ENCODE measurements around the gene POPDC2. TPM values are rescaled to one million over a fixed set of nuclear protein-coding genes. Genes with fewer than 3 reads are reported as not detected.

POPDC2 gene
- total RNA-seq, 4 donors from 2014 or later: 67.9 to 92.6 (median 79.3) TPM

GRCh38 chr3:119602676-119603075, 57.7 kb downstream of the POPDC2 start:
- WGBS: 63% methylated on average over 1 of the region's 1 CpG
- TF ChIP-seq CTCF (IDR thresholded peaks at IDR 0.05): no peak
- TF ChIP-seq POLR2A (IDR thresholded peaks at IDR 0.05; ENCODE audit: low read depth): no peak
- no peak for TF ChIP-seq POLR2AphosphoS5 (IDR thresholded peaks at IDR 0.05)
- TF ChIP-seq EP300 (IDR thresholded peaks at IDR 0.05): no peak
- Histone ChIP-seq H3K27ac (replicated peaks in 1 of 4) (no peak overlapping the region), H3K27me3 (no peaks in the 10 kb centered on the region), H3K4me3 (no peak overlapping the region), H3K4me1 (peaks cover 0 to 28% (median 0%) of the 10 kb centered on the region in 4 donors), H3K36me3 (no peaks in the 10 kb centered on the region), H3K9me3 (no peaks in the 10 kb centered on the region)
- intact Hi-C loops (cut with DNase I): no loop called here
- DNase-seq (ENCODE audit: extremely low spot score): no peak

DNA sequence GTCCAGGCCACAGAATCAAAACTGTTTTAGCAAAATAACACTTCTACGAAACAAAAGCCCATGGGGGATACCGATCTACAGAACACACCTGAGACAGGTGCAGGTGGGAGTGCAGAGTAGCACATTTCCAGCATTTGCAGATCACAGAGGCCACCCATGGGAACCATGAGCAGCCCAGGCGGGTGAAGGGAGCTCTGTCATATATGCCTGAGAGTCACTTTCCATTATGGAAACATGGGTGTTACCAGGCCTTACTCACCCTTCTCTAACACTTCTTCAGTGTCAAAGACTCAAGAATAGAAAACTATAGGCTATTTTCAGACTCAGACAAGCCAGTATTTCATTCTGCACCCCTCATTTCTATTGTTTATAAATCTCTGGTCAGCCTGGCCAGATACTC, 59.2 kb downstream of the POPDC2 start:
- Histone ChIP-seq H3K27ac (replicated peaks in 1 of 4) (no peak overlapping the region), H3K4me1 (peaks cover under 1 to 39% (median 3%) of the 10 kb centered on the region in 4 donors), H3K36me3 (no peaks in the 10 kb centered on the region), H3K27me3 (no peaks in the 10 kb centered on the region), H3K9me3 (no peaks in the 10 kb centered on the region), H3K4me3 (no peak overlapping the region)
- 88% methylated on average over 3 of the region's 3 CpGs for WGBS
- DNase-seq (ENCODE audit: extremely low spot score): no peak
- TF ChIP-seq CTCF (IDR thresholded peaks at IDR 0.05): no peak
- TF ChIP-seq POLR2AphosphoS5 (IDR thresholded peaks at IDR 0.05): no peak
- TF ChIP-seq EP300 (IDR thresholded peaks at IDR 0.05): no peak
- TF ChIP-seq POLR2A (IDR thresholded peaks at IDR 0.05; ENCODE audit: low read depth): no peak
- intact Hi-C loops (cut with DNase I): no loop called here

DNA sequence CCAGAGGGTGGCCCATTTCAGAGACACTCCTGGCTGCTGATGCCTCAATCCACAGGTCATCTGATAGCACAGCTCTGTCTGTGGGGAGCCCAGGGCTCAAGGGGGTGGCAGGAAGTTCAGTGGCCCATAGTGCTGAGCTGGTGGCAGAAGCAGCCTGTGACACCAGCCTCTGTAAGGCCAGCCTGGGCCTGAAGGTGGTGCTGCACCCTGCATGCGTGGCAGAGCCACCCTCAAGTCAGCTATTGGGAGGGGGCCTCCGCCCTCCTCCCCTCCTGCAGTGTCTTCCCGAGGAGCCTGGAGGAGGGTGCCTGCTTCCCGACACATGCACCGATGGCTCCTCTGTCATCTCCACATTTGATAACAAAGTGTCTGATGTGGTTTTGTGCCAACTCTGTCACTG, 59.7 kb downstream of the POPDC2 start:
- Histone ChIP-seq H3K4me3 (no peak overlapping the region), H3K9me3 (no peaks in the 10 kb centered on the region), H3K36me3 (no peaks in the 10 kb centered on the region), H3K27me3 (no peaks in the 10 kb centered on the region), H3K27ac (replicated peaks in 1 of 4) (no peak overlapping the region), H3K4me1 (peaks cover 5 to 43% (median 7%) of the 10 kb centered on the region in 4 donors)
- intact Hi-C loops (cut with DNase I): no loop called here
- peak in 2 of 3 experiments; percentile 17 to 22 for TF ChIP-seq CTCF (IDR thresholded peaks at IDR 0.05)
- TF ChIP-seq EP300 (IDR thresholded peaks at IDR 0.05): no peak
- no peak for DNase-seq (ENCODE audit: extremely low spot score)
- WGBS: 67% methylated on average over 5 of the region's 5 CpGs

GRCh38 chr3:119599558-119600174, 60.7 kb downstream of the POPDC2 start:
- H3K4me1 ChIP-seq: peaks cover 7 to 47% (median 11%) of the 10 kb centered on the region in 4 donors
- WGBS: 87% methylated on average over 6 of the region's 6 CpGs
- no peaks in the 10 kb centered on the region for H3K9me3 ChIP-seq
- H3K4me3 ChIP-seq: no peak overlapping the region
- no peak for TF ChIP-seq CTCF (IDR thresholded peaks at IDR 0.05)
- TF ChIP-seq POLR2A (IDR thresholded peaks at IDR 0.05; ENCODE audit: low read depth): no peak
- TF ChIP-seq POLR2AphosphoS5 (IDR thresholded peaks at IDR 0.05): no peak
- no peak for TF ChIP-seq EP300 (IDR thresholded peaks at IDR 0.05)
- H3K27ac ChIP-seq (replicated peaks in 1 of 4): no peak overlapping the region
- intact Hi-C loops (cut with DNase I): no loop called here
- H3K27me3 ChIP-seq: no peaks in the 10 kb centered on the region
- H3K36me3 ChIP-seq: no peaks in the 10 kb centered on the region
- no peak for DNase-seq (ENCODE audit: extremely low spot score)
